NCI-H1694 (cell line): Measurements from ENCODE around the gene ST7L.
A peak's percentile ranks its signal among the peaks of the same experiment; 100 is the strongest.

Source experiments
- DNase-seq: peaks from one replicate; lab custom pipeline; 2025; lab: John Stamatoyannopoulos, UW

ST7L gene

GRCh38 chr1:112618114-112618720, 724 bp downstream of the ST7L start:
- peak; percentile 5 for DNase-seq

GRCh38 chr1:112614460-112615065, 4.4 kb downstream of the ST7L start:
- DNase-seq = peak; percentile 27

DNA sequence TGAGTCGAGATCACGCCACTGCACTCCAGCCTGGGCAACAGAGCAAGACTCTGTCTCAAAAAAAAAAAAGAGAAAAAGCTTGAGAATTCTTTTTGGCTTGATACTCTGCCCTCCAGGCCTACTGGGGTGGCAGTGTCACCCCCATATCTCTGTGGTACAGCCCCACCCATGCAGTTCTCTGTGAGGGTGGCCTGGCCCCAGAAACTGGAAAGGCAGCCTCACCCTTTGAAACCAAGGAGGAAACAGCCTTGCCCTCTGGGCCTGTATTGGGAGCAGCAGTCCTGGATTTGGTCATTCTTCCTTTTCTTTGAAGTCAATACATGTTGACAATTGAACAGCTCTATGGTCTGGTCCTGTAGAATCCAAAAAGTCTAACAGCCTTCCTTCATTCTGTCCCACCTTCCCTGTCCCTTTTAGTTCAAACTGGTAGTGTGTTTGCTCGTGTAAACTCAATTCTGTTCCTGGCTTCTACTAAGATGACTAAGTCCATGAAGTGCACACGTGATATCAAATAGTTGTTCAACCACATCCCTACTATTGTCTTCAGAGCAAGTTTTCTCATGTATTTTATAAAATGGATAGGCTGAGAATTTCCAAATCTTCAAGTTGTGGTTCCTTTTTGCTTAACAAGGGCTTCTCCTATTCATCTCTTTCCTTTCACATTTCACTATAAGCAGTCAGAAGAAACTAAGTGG, 13.2 kb downstream of the ST7L start:
- no peak for DNase-seq

DNA sequence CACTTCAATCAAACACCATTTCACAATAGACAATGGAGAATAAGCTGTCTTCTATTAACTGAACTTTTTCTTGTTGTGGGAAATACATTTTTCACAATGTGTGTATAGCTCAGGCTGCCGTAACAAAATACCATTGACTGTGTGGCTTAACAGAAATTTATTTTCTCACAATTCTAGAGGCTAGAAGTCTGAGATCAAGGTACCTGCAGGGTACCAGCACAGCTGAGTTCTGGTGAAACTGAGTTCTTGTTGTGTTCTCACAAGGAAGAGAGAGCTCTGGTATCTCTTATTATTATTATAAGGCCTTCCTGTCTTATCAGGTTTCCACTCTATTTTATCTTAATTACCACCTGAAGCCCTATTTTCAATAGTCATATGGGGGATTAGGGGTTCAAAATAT, 15.4 kb downstream of the ST7L start:
- DNase-seq = no peak

- DNase-seq = no peak
These were observed 15.9 kb downstream of the ST7L start for GRCh38 chr1:112603012-112603411.

GRCh38 chr1:112599477-112599876, 19.5 kb downstream of the ST7L start:
- DNase-seq = no peak

DNA sequence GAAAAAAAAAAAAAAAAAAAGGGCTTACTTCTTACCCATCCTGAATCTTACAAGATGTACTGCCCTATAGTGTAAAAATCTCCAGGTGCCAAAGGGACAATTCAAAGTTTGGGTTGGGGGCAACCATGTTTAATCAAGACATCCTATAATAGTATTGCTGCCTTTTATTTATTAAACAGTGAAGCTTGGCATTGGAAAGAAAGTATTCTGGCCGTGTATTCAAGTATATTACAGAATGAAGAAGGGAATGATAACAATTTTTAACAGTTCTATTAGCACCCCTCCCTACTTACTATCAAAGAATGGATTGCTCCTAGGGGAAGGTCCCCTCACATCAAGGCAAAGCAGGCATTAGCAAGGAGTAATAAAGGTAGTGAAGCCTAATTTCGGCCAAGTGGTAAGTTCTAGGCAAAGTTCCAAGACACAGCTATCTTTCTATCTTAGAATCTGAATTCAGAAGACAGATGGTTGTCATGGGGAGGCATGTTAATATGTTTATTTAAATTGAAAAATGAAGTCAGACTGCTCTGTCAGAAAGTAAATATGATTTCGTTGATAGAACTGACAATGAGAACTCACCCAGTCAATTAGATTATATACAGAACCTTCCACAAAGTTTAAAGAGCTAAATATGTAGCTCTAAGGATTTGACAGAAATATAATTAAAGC, 24.6 kb downstream of the ST7L start:
- DNase-seq = no peak

DNA sequence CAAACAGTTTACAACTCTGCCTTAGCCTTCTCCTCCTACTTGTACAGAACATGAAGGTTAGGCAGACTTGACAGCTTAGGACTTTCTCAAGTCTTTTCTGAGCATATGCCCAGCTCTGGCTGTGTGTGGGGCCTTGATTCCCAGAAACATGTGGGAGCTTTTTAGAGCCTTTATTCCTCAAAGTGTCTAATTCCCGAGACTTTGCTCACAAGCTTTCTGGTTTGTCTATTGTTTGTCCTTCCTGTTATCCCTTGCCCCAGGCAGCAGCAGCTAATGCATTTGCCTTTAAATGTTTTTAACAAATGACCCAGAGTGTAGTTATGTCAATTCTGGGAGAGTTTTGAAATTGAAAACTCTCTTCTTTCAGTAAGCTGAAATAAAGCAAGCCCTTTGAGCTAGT, 29.2 kb downstream of the ST7L start:
- DNase-seq = no peak

DNA sequence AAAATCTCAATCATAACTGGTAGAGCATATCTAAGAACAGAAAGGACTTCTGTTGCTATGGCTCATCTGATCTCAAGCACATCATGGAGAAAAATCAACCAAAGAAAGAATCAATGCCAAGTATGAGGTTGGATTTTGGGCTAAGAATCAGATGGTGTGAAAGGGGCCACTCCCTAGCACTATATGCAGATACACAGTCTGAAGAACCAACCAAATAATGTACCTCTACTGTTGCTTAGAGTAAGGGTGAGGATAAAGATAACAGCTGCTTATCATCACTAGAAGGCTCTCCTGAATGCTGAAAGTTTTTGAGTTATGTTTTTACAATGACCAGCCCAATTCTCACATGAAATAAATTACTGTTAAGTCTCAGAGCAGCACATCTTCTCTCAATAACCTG, 35.6 kb downstream of the ST7L start:
- DNase-seq = no peak

GRCh38 chr1:112581586-112582192, 37.3 kb downstream of the ST7L start:
- no peak for DNase-seq

DNA sequence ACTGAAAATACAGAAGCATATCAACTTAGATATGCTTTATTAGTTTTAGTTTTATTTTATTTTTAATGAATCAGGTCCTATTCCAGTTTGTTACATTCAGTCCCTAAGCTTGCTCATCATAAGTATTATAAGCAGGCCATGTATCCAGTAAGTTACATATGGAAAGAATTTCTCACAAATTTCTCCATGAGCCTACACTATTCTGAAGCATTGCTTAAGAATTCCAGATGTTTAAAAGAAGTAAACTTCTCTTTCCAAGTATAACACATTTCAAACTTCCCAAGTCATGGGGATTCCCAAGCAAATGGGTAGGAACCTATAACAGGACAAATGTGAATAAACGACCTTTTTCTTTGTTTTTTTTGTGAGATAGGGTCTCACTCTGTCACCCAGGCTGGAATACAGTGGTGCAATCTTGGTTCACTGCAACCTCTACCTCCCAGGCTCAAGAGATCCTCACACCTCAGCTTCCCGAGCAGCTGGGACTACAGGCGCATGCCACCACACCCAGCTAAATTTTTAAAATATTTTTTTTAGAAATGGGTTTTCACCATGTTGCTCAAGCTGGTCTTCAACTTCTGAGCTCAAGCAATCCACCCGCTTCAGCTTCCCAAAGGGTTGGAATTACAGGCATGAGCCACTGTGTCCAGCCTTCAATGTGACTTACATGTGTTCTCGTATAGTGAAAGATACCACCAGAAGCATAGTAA, 39.0 kb downstream of the ST7L start:
- no peak for DNase-seq

DNA sequence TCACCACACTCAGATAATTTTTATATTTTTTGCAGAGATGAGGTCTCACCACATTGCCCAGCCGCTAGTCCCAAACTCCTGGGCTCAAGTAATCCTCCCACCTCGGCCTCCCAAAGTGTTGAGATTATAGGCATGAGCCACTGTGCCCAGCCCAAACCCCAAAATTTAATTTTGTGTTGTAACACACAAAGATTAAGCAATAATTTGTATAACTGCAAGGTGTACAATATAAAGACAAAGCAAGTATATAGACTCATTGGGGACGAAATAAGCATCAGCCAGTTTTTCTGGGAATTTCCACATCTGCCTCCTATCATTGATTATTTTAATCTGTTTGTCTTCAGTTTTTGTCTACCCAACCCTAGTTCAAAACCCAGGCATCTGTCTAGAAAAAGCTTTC, 42.7 kb downstream of the ST7L start:
- no peak for DNase-seq

GRCh38 chr1:112575154-112575804, 43.7 kb downstream of the ST7L start:
- no peak for DNase-seq

DNA sequence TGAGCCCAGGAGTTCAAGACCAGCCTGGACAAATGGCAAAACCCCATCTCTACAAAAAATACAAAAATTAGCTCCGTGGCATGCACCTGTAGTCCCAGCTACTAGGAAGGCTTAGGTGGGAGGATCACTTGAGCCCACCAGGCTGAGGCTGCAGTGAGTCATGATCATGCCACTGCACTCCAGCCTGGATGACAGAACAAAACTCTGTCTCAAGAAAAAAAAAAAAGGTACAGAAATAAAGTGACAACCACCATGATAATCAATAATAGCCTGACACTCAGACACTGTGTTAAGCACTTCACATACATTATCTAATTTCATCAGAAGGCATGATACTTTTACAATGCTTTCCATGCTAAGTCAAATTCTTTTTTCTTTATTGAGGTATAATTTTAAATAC, 53.1 kb downstream of the ST7L start:
- DNase-seq = no peak

- DNase-seq = no peak
These were observed 54.9 kb downstream of the ST7L start for GRCh38 chr1:112564081-112564480.

- no peak for DNase-seq
These were observed 55.6 kb downstream of the ST7L start for GRCh38 chr1:112563341-112563740.

DNA sequence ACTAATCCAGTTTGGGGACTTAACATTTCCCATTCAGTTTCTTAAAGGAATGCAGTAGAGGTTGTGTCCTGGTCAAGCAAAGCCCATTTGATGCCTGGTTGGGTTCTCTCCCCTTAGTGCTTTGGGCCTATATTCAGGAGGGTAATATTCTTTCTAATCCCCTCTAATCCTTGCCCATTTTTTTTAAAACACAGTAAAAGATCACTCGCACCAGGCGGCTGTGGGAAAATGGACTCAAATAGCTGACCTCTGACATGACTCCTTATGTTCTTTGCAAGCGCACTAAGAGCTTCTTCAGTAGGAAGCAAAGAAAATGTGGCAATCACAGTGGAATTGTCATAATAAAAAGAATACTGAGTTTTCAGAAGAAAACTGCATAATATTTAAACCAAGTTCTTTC, 60.3 kb downstream of the ST7L start:
- no peak for DNase-seq

GRCh38 chr1:112557385-112557784, 61.6 kb downstream of the ST7L start:
- DNase-seq = no peak

DNA sequence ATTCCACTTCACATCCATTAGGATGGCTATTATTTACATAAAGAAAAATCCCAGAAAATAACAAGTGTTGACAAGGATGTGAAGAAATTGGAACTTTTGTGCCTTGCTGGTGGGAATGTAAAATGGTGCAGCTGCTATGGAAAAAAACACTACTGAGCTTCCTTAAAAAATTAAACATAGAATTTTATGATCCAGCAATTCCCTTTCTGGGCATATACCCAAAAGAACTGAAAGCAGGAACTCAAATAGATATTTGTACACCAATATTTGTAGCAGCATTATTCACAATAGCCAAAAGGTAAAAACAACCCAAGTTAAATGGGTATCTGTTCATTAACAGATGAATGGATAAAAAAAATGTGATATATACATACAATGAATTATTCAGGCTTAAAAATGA, 64.5 kb downstream of the ST7L start:
- no peak for DNase-seq

GRCh38 chr1:112549590-112549989, 69.4 kb downstream of the ST7L start:
- DNase-seq = no peak

DNA sequence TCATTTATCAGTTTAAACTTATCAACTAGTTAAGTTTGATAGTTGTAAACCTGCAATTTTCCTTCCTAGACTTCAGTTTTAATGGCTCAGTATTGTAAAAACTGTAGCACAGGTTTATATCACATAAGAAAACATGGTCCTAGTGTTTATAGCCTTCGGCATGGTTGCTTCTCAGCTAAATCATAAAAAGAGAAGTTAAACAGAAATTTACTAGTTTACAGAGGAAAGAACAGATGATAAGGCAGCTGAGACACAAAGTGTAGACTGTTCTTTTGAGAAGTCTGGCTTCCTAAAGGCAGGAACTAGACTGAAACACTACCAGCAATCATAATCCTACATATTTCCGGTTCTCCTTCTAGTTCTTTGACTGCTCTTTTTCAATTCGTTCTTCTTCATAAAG, 70.4 kb downstream of the ST7L start:
- DNase-seq = no peak

DNA sequence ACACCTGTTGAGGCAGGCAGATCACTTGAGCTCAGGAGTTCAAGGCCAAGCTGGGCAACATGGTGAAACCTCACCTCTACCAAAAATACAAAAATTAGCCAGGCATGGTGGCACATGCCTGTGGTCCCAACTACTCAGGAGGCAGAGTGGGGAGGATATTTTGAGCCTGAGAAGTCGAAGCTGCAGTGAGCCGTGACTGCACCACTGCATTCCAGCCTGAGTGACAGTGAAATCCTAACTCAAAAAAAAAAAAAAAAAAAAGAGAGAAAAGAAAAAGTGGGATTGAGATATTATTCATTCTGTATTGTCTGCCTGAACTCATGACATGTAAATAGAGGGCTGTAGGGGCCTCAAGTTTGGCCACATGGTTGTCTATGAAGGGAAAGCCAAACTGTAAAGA, 72.9 kb downstream of the ST7L start:
- DNase-seq = no peak
